WERI-Rb-1 (cell line): ENCODE data around the gene COPZ1.
A peak's percentile ranks its signal among the peaks of the same experiment; 100 is the strongest.

Experiments
- DNase-seq: peaks from one replicate; pipeline ENCODE4 v3.0.0-alpha.2; 2020
- H3K27ac ChIP-seq: fragments of 250-450 bp; sonication (Bioruptor Pico); 2 replicates; pipeline ENCODE4 v1.5.1; 2020; ENCODE audit warnings: mild to moderate bottlenecking, moderate library complexity
- H3K27me3 ChIP-seq: fragments of 250-450 bp; sonication (Bioruptor Pico); 2 replicates; pipeline ENCODE4 v1.5.1; 2021; ENCODE audit warnings: mild to moderate bottlenecking, low read depth, moderate library complexity; ENCODE audit not compliant: insufficient read depth, severe bottlenecking
- H3K36me3 ChIP-seq: fragments of 250-450 bp; sonication (Bioruptor Pico); 2 replicates; pipeline ENCODE4 v1.5.1; 2020; ENCODE audit warnings: mild to moderate bottlenecking, moderate library complexity
- H3K4me3 ChIP-seq: 2 replicates; pipeline ENCODE4 v1.5.1; 2011; ENCODE audit warnings: low read depth, mild to moderate bottlenecking, control low read depth, low read length
- H3K9me3 ChIP-seq: fragments of 250-450 bp; sonication (Bioruptor Pico); 2 replicates; pipeline ENCODE4 v1.5.1; 2021; ENCODE audit warnings: mild to moderate bottlenecking, moderate library complexity; ENCODE audit not compliant: severe bottlenecking
- TF ChIP-seq, protein P1 (sequence below): IDR thresholded peaks from 2 replicates; pipeline ENCODE4 v1.5.1; 2011; ENCODE audit warnings: low read depth, mild to moderate bottlenecking, control low read depth, inconsistent platforms, low read length

COPZ1 gene

DNA sequence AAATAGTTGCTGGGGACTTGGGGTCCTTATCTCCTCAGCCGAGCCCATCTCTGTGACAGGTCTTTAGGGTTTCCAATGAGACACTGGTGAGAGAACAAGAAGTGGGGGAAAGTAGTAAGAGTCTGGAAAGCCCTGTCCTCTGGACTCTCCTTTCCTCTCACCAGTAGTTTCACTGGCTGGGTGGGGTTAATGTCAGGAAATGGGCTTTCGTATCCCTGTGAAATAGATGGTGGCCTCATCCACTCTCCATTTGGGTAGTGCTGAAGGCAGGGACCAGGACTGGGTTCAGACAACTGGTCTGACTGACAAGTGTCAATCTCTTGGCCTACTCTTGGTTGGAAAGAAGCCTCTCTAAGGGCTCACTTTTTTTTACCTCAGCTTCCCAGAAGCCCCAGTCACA lies 52.1 kb downstream of the COPZ1 start:
- Histone ChIP-seq H3K9me3 (no peaks in the 10 kb centered on the region), H3K4me3 (no peak overlapping the region), H3K27me3 (no peaks in the 10 kb centered on the region), H3K36me3 (peaks cover 97% of the 10 kb centered on the region), H3K27ac (no peak overlapping the region)
- TF ChIP-seq, protein P1, sequence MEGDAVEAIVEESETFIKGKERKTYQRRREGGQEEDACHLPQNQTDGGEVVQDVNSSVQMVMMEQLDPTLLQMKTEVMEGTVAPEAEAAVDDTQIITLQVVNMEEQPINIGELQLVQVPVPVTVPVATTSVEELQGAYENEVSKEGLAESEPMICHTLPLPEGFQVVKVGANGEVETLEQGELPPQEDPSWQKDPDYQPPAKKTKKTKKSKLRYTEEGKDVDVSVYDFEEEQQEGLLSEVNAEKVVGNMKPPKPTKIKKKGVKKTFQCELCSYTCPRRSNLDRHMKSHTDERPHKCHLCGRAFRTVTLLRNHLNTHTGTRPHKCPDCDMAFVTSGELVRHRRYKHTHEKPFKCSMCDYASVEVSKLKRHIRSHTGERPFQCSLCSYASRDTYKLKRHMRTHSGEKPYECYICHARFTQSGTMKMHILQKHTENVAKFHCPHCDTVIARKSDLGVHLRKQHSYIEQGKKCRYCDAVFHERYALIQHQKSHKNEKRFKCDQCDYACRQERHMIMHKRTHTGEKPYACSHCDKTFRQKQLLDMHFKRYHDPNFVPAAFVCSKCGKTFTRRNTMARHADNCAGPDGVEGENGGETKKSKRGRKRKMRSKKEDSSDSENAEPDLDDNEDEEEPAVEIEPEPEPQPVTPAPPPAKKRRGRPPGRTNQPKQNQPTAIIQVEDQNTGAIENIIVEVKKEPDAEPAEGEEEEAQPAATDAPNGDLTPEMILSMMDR: no peak
- no peak for DNase-seq

DNA sequence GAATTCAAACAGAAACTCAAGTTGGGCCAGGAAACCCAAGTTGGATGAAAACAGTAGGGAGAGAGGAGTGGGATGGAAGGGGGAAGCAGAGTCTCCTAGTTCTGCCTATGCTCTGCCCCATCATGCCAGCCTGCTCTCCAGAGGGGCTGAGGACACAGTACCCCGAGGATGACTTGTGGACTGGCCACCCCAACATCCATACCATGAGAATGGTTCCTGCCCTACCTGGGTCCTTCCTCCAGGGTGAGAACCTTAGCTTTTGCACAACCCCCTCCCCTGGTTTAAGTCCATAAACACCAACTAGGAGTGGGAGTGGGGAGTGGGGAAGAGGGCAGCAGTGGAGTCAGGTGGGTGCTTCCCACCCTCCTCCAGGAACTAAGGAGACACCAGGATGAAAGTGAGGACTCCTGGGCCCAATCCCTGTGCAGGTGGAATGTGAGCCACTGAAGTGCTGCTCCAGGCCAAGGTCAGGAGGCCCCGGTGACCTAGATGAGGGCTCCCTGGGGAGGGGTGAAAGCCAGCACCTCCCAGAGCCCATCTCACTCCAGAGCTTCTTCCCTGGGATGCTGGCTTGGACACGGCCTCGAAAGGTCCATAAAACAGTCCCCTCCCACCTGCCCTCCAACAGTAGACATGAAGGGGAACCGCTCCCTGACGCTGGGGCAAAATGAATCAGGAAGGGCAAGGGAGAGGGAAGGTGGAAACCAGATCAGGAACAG lies 53.0 kb downstream of the COPZ1 start:
- TF ChIP-seq, protein P1: no peak
- Histone ChIP-seq H3K4me3 (no peak overlapping the region), H3K27ac (no peak overlapping the region), H3K27me3 (no peaks in the 10 kb centered on the region), H3K36me3 (peaks cover 97% of the 10 kb centered on the region), H3K9me3 (no peaks in the 10 kb centered on the region)
- no peak for DNase-seq

- Histone ChIP-seq H3K27ac (peak overlapping the region; percentile 50), H3K36me3 (peaks cover 97% of the 10 kb centered on the region), H3K4me3 (no peak overlapping the region), H3K27me3 (no peaks in the 10 kb centered on the region), H3K9me3 (no peaks in the 10 kb centered on the region)
- DNase-seq: peak; percentile 57
- TF ChIP-seq, protein P1: no peak
These were observed 54.0 kb downstream of the COPZ1 start for GRCh38 chr12:54378796-54379397.

DNA sequence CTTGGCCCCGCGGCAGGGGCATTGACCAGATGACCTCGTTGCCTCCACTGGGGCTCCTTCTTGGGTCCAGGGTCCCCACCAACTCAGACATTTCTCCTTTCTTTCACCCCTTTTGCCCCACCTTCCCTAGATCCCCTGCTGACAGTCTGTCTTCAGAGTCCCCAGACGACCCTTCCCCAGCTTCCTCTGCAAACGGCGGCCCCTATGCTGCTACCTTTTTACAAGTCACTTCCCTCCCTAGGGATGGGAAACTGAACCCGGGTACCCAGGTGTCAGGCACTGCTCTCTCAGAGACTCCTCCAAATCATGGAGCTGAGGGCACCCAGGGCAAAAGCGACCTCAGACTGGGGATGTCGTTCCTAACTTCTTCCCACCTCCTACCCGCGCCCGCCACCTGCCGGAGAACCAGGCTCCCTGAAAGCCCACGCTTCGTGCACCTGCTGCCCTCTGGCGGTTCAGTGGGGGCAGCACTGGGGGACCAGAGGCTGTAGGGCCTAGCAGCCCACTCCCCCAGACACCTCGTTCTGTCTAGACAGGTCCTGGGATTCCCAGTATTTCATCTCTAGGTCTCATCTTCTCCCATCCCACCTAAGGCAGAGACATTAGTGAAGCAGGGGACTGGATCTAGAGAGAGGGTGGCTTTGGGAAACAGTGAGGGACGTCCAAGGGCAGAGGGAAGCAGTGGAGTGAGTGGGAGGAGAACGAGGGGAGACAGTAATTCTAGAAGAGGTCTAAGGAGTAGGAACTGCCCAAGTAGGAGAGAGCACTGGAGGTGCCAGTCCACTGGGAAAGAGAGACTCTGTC lies 54.7 kb downstream of the COPZ1 start:
- peak overlapping the region; percentile 50 for H3K27ac ChIP-seq
- TF ChIP-seq, protein P1: peak; percentile 100
- no peaks in the 10 kb centered on the region for H3K9me3 ChIP-seq
- peaks cover 97% of the 10 kb centered on the region for H3K36me3 ChIP-seq
- H3K27me3 ChIP-seq: no peaks in the 10 kb centered on the region
- no peak overlapping the region for H3K4me3 ChIP-seq
- peak; percentile 94 for DNase-seq

DNA sequence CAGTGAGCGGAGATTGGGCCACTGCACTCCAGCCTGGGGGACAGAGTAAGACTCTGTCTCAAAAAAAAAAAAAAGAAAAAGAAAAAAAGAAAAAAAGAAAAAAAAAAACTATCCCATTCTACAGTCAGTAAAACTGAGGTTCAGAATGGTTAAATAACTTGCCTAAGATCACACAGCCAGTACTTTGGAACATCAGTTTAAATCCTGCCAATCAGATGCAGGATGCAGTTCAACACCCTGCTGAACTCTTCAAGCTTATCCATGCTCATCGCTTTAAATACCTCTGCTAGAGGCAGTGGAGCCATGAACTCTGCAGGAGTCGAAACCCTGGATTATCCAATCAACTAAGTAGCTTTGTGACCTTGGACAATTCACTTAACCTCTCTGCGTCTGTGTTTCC lies 56.2 kb downstream of the COPZ1 start:
- no peak overlapping the region for H3K4me3 ChIP-seq
- H3K36me3 ChIP-seq: peaks cover 89% of the 10 kb centered on the region
- H3K27me3 ChIP-seq: no peaks in the 10 kb centered on the region
- TF ChIP-seq, protein P1: no peak
- H3K9me3 ChIP-seq: no peaks in the 10 kb centered on the region
- H3K27ac ChIP-seq: no peak overlapping the region; the same call in 1 of the 2 replicates
- DNase-seq: peak; percentile 56
